IPS-20b (cell line): Measurements from ENCODE around the gene UCK2.

Experiments
- H3K27ac ChIP-seq: one replicate; pipeline ENCODE4 v1.5.1; 2013; ENCODE audit warnings: low read length
- H3K27me3 ChIP-seq: 2 replicates; pipeline ENCODE4 v1.6.1; 2013; ENCODE audit warnings: mild to moderate bottlenecking, low read length, inconsistent platforms; ENCODE audit not compliant: insufficient read depth
- H3K36me3 ChIP-seq: 2 replicates; pipeline ENCODE4 v1.6.1; 2013; ENCODE audit warnings: low read depth, mild to moderate bottlenecking, inconsistent platforms, low read length, moderate library complexity; ENCODE audit not compliant: insufficient read depth
- H3K4me1 ChIP-seq: 2 replicates; pipeline ENCODE4 v1.6.1; 2013; ENCODE audit warnings: mild to moderate bottlenecking, control low read depth, inconsistent platforms, low read length, moderate library complexity; ENCODE audit not compliant: insufficient read depth
- H3K4me3 ChIP-seq: 2 replicates; pipeline ENCODE4 v1.5.1; 2013; ENCODE audit warnings: mild to moderate bottlenecking, low read length, inconsistent platforms
- H3K9ac ChIP-seq: 2 replicates; pipeline ENCODE4 v1.6.1; 2013; ENCODE audit warnings: low read depth, mild to moderate bottlenecking, inconsistent platforms, low read length, moderate library complexity
- H3K9me3 ChIP-seq: 2 replicates; pipeline ENCODE4 v1.6.1; 2013; ENCODE audit warnings: mild to moderate bottlenecking, low read depth, low read length, inconsistent platforms; ENCODE audit not compliant: insufficient read depth

UCK2 gene

DNA sequence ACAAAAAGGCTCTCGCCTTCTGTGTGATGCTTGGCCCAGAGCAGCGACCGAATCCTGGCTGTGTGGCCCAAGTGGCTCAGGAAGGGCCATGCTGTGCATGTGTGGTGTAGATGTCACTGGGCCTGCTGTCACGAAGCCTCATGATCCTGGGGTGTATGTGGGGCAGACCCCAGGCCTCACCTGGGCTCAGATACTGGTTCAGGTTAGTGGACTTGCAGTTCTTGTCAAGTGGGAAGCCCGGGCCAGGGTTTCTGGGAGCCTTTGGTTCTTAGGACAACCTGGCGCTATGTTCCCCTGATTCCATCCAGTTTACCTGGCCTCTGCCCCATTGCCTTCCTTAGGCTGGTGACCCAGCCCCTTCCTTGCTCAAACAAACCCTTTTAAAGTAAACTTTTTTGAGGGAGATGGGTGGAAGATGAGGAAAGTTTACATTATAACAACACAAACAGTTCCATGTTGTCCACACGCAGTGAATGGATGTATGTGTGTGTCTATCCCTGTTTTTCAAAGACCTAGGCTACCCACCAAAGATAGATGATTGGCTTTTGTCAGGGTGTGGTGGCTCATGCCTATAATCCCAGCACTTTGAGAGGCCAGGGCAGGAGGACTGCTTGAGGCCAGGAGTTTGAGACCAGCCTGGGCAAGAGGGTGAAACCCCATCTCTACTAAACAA, 84.3 kb downstream of the UCK2 start:
- H3K36me3 ChIP-seq, result peaks cover 50% of the 10 kb centered on the region
- no peaks in the 10 kb centered on the region for H3K4me1 ChIP-seq
- H3K27ac ChIP-seq, result no peak overlapping the region

DNA sequence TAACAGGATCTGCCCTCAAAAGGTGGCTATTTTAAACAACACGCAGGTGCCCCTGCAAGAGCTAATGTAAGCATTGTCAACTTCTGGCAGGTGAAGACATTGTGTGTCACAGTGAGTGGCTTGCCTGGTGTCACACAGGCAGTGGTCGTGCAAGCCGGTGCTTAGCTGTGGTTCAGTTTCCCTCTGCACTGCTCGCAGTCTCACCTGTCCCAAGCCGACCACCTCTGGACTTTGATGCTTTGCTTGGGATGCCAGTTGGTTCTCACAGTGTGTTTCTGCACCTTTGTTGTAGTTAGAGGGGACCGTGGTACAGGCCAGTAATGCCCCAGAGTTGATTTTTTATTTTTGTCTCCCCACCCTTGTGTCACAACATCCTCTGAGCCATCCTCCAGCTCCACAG, 85.2 kb downstream of the UCK2 start:
- H3K36me3 ChIP-seq, result peaks cover 41% of the 10 kb centered on the region
- no peak overlapping the region for H3K9ac ChIP-seq
- H3K27me3 ChIP-seq, result no peaks in the 10 kb centered on the region
- H3K4me3 ChIP-seq, result no peak overlapping the region
- H3K9me3 ChIP-seq, result no peaks in the 10 kb centered on the region
- no peaks in the 10 kb centered on the region for H3K4me1 ChIP-seq
- H3K27ac ChIP-seq, result no peak overlapping the region

More for the DNA sequence above, 84.3 kb downstream of the UCK2 start:
- H3K4me3 ChIP-seq, result no peak overlapping the region
- H3K9ac ChIP-seq, result no peak overlapping the region
- no peaks in the 10 kb centered on the region for H3K27me3 ChIP-seq
- H3K9me3 ChIP-seq, result no peaks in the 10 kb centered on the region

DNA sequence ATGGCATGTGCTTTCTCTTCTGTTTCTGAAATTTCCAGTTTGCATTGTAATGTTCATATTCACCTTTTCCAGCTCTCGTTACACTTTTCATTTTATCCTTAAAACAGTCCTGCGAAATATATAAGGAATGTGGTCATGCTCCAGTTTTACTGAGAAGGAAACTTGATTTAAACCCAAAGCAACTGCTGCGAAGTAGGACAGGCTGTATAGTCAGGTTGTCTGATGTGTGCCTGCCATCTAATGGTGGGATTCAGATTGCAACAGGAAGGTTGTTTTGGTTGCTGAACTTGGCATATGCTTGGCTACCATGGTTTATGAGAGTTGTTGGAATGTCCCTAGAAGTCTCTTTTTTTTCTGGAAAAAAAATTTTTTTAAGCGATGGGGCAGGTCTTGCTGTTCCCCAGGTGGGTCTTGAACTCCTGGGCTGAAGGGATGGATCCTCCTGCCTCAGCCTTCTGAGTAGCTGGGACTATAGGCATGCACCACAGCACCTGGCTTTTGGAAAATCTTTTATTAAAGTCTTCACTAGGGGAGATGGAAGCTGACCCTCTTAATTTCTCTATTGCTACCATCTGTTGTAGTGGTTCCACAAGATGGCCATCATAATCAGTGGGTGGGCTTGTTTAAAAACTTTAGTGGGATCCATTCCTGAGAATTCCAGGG, 86.9 kb downstream of the UCK2 start:
- Histone ChIP-seq H3K36me3 (peaks cover 25% of the 10 kb centered on the region), H3K9ac (no peak overlapping the region), H3K27me3 (no peaks in the 10 kb centered on the region), H3K27ac (no peak overlapping the region), H3K4me1 (no peaks in the 10 kb centered on the region), H3K9me3 (no peaks in the 10 kb centered on the region), H3K4me3 (no peak overlapping the region)

DNA sequence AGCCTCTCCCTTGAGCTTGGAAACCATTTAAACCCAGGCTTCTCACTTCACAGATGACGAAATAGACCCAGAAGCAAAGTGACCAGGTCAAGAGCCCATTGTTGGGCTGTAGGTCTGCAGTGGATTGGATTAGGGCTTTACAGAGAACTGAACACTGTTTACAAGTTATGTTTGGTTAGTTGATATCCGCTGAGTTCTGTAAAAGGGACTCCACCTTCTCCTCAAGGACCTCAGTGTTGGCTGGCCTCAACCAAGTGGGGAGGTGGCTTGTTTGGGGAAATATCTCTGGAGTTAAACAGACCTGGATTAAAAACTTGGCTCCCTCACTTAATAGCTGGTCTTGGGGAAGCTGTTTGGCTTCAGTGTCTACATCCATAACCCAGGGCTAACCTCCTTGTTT, 88.1 kb downstream of the UCK2 start:
- peaks cover 12% of the 10 kb centered on the region for H3K36me3 ChIP-seq
- no peaks in the 10 kb centered on the region for H3K27me3 ChIP-seq
- no peaks in the 10 kb centered on the region for H3K4me1 ChIP-seq
- no peak overlapping the region for H3K27ac ChIP-seq
- H3K4me3 ChIP-seq, result no peak overlapping the region
- no peak overlapping the region for H3K9ac ChIP-seq
- H3K9me3 ChIP-seq, result no peaks in the 10 kb centered on the region

DNA sequence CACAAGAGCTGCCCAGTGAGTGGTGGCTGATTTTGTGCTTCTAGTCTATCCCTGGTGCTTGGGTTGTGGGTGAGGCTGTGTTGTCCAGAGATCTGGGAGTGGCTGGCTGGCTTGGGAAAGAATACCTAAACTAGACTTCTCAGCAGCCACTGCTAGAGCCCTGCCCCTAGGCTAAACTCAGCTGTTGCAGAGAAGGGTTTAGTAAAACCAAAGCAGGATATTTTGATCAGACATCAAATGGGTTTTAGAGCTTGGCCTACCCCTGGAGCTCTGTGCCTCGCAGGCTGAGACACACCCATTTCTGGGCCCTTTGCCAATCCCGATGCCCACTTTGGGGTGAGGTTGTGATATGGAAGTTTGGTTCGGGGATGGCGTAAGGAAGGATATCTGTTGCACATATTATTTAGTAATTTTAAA, 88.5 kb downstream of the UCK2 start:
- peaks cover 8% of the 10 kb centered on the region for H3K36me3 ChIP-seq
- H3K4me3 ChIP-seq, result no peak overlapping the region
- no peak overlapping the region for H3K27ac ChIP-seq
- H3K9me3 ChIP-seq, result no peaks in the 10 kb centered on the region
- H3K9ac ChIP-seq, result no peak overlapping the region
- no peaks in the 10 kb centered on the region for H3K27me3 ChIP-seq
- H3K4me1 ChIP-seq, result no peaks in the 10 kb centered on the region

DNA sequence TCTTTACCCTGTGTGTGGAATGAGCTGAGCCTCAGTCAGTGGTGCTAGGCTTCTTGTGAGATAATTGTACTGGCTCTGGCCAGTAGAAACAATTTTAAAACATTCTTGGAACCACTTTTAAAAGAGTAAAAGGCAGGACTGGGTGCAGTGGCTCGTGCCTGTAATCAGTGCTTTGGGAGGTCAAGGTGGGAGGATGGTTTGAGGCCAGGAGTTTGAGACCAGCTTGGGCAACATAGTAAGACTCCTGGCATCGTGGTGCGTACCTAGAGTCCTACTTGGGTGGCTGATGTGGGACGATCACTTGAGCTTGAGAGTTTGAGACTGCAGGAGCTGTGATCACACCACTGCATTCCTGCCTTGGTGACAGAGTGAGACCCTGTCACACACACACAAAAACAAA, 89.8 kb downstream of the UCK2 start:
- Histone ChIP-seq H3K27ac (no peak overlapping the region), H3K27me3 (no peaks in the 10 kb centered on the region), H3K36me3 (0 out of 2 replicates have a peak, but pooled peaks cover 3% of the 10 kb centered on the region), H3K9me3 (no peaks in the 10 kb centered on the region), H3K4me3 (no peak overlapping the region), H3K9ac (no peak overlapping the region), H3K4me1 (no peaks in the 10 kb centered on the region)

DNA sequence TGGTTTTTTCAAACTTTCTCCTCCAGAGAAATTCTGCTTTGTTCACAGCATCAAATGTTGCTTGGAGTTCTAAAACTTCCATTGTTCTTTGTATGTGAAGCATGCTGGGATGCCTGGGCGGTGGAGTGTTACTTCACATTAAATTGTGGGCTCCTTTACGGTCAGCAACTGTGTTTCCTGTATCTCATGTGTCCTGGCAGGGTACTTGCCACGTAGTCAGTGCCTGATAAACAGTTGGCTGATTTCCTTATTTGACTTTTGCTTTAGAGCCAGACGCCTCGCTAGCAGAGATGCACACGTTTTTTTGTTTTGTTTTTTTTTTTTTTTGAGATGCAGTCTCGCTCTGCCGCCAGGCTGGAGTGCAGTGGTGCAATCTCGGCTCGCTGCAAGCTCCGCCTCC, 96.7 kb downstream of the UCK2 start:
- Histone ChIP-seq H3K4me3 (no peak overlapping the region), H3K9ac (no peak overlapping the region), H3K27ac (no peak overlapping the region), H3K27me3 (no peaks in the 10 kb centered on the region), H3K9me3 (no peaks in the 10 kb centered on the region), H3K36me3 (no peaks in the 10 kb centered on the region), H3K4me1 (no peaks in the 10 kb centered on the region)

DNA sequence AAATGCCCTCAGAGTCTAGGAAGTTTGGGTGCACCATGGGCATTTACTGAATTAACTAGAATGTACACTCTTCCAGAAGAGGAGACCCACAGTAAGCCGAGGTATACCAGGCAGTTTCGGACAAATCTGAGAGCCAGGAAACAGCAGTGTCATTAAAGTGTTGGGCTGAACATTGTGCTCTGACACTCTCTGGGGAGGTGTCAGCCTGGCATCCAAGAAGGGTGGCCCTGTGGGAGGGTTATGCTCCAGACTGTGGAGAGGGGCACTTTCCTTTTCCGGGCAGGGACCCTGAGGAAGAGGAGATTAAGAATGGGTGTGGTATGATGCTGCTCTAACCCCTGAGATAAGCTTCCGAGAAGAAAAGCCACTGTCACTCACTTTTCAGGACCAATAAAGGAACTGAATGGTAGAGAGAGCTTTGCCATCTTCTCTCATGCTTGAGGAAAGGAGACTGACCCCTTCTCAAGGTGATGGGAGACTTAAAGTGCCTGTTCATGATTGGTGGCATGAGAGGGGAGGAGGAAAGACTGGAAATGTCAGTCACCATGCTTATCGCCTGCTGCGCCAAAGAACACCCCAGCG, 98.2 kb downstream of the UCK2 start:
- no peak overlapping the region for H3K9ac ChIP-seq
- no peak overlapping the region for H3K27ac ChIP-seq
- H3K9me3 ChIP-seq, result no peaks in the 10 kb centered on the region

DNA sequence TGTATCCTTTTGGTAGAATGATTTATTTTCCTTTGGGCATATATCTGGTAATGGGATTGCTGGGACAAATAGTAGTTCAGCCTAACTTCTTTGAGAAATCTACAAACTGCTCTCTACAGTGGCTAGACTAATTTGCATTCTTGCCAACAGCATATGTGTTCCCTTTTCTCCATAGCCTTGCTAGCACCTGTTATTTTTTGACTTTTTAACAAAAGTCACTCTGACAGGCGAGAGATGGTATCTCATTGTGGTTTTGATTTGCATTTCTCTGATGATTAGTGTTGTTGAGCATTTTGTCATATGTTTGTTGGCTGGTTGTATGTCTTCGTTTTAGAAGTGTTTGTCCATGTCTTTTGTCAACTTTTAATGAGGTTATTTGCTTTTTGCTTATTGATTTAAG, 99.8 kb downstream of the UCK2 start:
- Histone ChIP-seq H3K36me3 (no peaks in the 10 kb centered on the region), H3K4me3 (no peak overlapping the region), H3K4me1 (no peaks in the 10 kb centered on the region), H3K9ac (no peak overlapping the region), H3K9me3 (no peaks in the 10 kb centered on the region), H3K27ac (no peak overlapping the region), H3K27me3 (no peaks in the 10 kb centered on the region)

More for the DNA sequence above, 98.2 kb downstream of the UCK2 start:
- Histone ChIP-seq H3K4me3 (no peak overlapping the region), H3K36me3 (no peaks in the 10 kb centered on the region), H3K4me1 (no peaks in the 10 kb centered on the region), H3K27me3 (no peaks in the 10 kb centered on the region)

DNA sequence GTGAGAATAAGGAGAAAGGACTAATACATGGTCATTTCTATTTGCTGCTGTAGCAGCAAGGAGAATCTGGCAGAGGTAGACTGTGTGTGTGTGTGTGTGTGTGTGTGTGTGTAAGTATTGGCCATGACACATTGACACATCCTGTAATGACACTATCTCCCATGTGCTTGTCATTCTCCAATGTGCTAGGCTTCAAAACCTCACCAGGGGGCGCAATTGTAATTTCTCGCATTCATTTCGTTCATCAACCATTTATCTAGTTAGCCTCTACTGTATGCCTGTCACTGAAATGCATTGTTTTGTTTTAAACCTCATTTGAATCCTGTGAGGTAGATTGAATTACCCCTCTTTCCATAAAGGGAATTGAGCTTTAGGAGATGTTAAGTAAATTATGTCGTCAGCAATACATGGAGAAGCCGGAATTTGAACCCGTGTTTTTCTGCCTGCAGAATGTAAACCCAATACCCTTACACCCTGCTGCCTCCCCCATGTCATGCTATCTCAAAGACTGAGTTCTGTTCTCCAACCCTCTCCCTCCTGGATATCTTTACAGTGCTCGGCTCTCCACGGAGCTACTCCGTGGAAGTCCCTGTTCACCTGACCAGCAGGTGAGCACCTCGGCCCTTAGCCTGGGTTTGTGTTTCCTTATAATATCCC, 100.8 kb downstream of the UCK2 start:
- Histone ChIP-seq H3K4me3 (no peak overlapping the region), H3K9ac (no peak overlapping the region), H3K27ac (no peak overlapping the region), H3K4me1 (peaks cover 3% of the 10 kb centered on the region; the same call in 1 of the 2 replicates), H3K27me3 (no peaks in the 10 kb centered on the region), H3K9me3 (no peaks in the 10 kb centered on the region), H3K36me3 (no peaks in the 10 kb centered on the region)

DNA sequence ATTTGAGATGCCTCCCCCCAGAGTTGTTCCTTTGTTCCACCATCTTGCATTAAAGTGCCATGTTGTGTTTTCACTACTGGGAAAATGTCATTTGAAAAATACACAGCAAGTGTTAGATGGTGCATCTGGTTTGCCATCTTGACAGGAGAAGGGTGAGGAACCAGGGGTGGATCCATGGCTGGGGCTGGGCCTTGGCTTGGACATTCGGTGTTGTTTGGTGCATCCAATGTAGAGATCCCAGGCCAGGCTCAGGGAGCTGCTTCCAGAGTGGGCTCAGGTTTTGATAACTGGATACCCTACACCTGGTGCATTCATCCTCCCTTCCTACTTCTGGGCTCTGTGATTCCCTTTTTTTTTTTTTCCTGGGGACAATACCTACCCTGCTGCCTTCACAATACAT, 103.5 kb downstream of the UCK2 start:
- Histone ChIP-seq H3K9ac (no peak overlapping the region), H3K36me3 (no peaks in the 10 kb centered on the region), H3K9me3 (no peaks in the 10 kb centered on the region), H3K27ac (no peak overlapping the region), H3K4me1 (peaks cover 14% of the 10 kb centered on the region), H3K27me3 (no peaks in the 10 kb centered on the region), H3K4me3 (no peak overlapping the region)
